GM18951 (cell line): Measurements from ENCODE around the gene HSPB9.

ENCODE experiments used
- POLR2A ChIP-seq: IDR thresholded peaks from 4 replicates; pipeline ENCODE4 v1.6.1; 2011; ENCODE audit warnings: mild to moderate bottlenecking; ENCODE audit not compliant: insufficient read length, insufficient read depth; ENCODE audit errors: extremely low read depth
- in situ Hi-C: fragments of 300-500 bp; cut with MboI; formaldehyde crosslinking; loops from one replicate; pipeline ENCODE4 v1.12.0; 2022; ENCODE audit warnings: low sequenced_read_pairs, mixed read lengths, inconsistent platforms; ENCODE audit not compliant: unreplicated experiment

HSPB9 gene

GRCh38 chr17:42107597-42108576 lies 14.7 kb upstream of the HSPB9 start:
- TF ChIP-seq POLR2A: peak; percentile 34
- in situ Hi-C loops: no loop called here

- in situ Hi-C loops: no loop called here
- no peak for TF ChIP-seq POLR2A
These were observed 13.5 kb upstream of the HSPB9 start for GRCh38 chr17:42109086-42109485.

GRCh38 chr17:42110301-42111264 lies 12.0 kb upstream of the HSPB9 start:
- TF ChIP-seq POLR2A: no peak
- in situ Hi-C loops: loop anchor here (10.0 kb wide), 2 partner anchors 86 to 146 kb away; partner anchors contain the start of genes CNP and NKIRAS2

- no peak for TF ChIP-seq POLR2A
- in situ Hi-C loops: loop anchor here (10.0 kb wide), 2 partner anchors 86 to 146 kb away; partner anchors contain the start of genes CNP and NKIRAS2
These were observed 11.4 kb upstream of the HSPB9 start for GRCh38 chr17:42111265-42111636.

- in situ Hi-C loops: loop anchor here (10.0 kb wide), 2 partner anchors 87 to 147 kb away; partner anchors contain the start of genes CNP and NKIRAS2
- no peak for TF ChIP-seq POLR2A
These were observed 10.6 kb upstream of the HSPB9 start for GRCh38 chr17:42111871-42112551.

GRCh38 chr17:42112552-42113176 lies 9.9 kb upstream of the HSPB9 start, which contains the start of gene DHX58:
TSS of gene DHX58 (minus strand) at chr17:42112714. CDS start at chr17:42111892, 822 bp downstream.
- in situ Hi-C loops: loop anchor here (10.0 kb wide), 2 partner anchors 88 to 148 kb away; partner anchors contain the start of genes CNP and NKIRAS2
- peak; percentile 90 for TF ChIP-seq POLR2A

- in situ Hi-C loops: loop anchor here (10.0 kb wide), 2 partner anchors 89 to 149 kb away; partner anchors contain the start of genes CNP and NKIRAS2
- no peak for TF ChIP-seq POLR2A
These were observed 9.1 kb upstream of the HSPB9 start for GRCh38 chr17:42113293-42114069.

- in situ Hi-C loops: loop anchor here (10.0 kb wide), 2 partner anchors 89 to 149 kb away; partner anchors contain the start of genes CNP and NKIRAS2
- TF ChIP-seq POLR2A: no peak
These were observed 8.5 kb upstream of the HSPB9 start for GRCh38 chr17:42114118-42114517.

- no peak for TF ChIP-seq POLR2A
- in situ Hi-C loops: loop anchor here (10.0 kb wide), 2 partner anchors 92 to 152 kb away; partner anchors contain the start of genes CNP and NKIRAS2
These were observed 5.8 kb upstream of the HSPB9 start for GRCh38 chr17:42116705-42117396.

- TF ChIP-seq POLR2A: no peak
- in situ Hi-C loops: loop anchor here (10.0 kb wide), 2 partner anchors 93 to 153 kb away; partner anchors contain the start of genes CNP and NKIRAS2
These were observed 5.0 kb upstream of the HSPB9 start for GRCh38 chr17:42117397-42118125.
